ENCODE results near the gene CDK5RAP2.

The CDK5RAP2 gene

GRCh38 chr9:120433701-120434100, 146.3 kb downstream of the CDK5RAP2 start:
- no peak for DNase-seq

- DNase-seq = no peak
These were observed 147.4 kb downstream of the CDK5RAP2 start for GRCh38 chr9:120432600-120432999.

GRCh38 chr9:120431268-120431667, 148.7 kb downstream of the CDK5RAP2 start:
- DNase-seq = no peak

- DNase-seq = no peak
These were observed 155.7 kb downstream of the CDK5RAP2 start for GRCh38 chr9:120424248-120424647.

- no peak for DNase-seq
These were observed 156.2 kb downstream of the CDK5RAP2 start for GRCh38 chr9:120423812-120424211.

- no peak for DNase-seq
These were observed 158.0 kb downstream of the CDK5RAP2 start for GRCh38 chr9:120421977-120422376.

- DNase-seq = no peak
These were observed 161.7 kb downstream of the CDK5RAP2 start for GRCh38 chr9:120418315-120418714.

- DNase-seq = no peak
These were observed 163.1 kb downstream of the CDK5RAP2 start for GRCh38 chr9:120416781-120417427.

GRCh38 chr9:120413121-120414048, 166.6 kb downstream of the CDK5RAP2 start:
- DNase-seq = no peak

GRCh38 chr9:120412425-120412951, 167.5 kb downstream of the CDK5RAP2 start:
- no peak for DNase-seq

GRCh38 chr9:120411862-120412424, 168.0 kb downstream of the CDK5RAP2 start:
- no peak for DNase-seq

- DNase-seq = no peak
These were observed 169.0 kb downstream of the CDK5RAP2 start for GRCh38 chr9:120410925-120411501.

- DNase-seq = no peak
These were observed 171.2 kb downstream of the CDK5RAP2 start for GRCh38 chr9:120408680-120409258.

GRCh38 chr9:120405860-120406259, 174.1 kb downstream of the CDK5RAP2 start:
- no peak for DNase-seq

GRCh38 chr9:120405134-120405533, 174.8 kb downstream of the CDK5RAP2 start:
- no peak for DNase-seq

GRCh38 chr9:120403543-120403856, 176.5 kb downstream of the CDK5RAP2 start:
- no peak for DNase-seq

GRCh38 chr9:120402741-120403542, 177.0 kb downstream of the CDK5RAP2 start:
- no peak for DNase-seq

- no peak for DNase-seq
These were observed 180.0 kb downstream of the CDK5RAP2 start for GRCh38 chr9:120399940-120400339.

GRCh38 chr9:120398286-120398685, 181.7 kb downstream of the CDK5RAP2 start:
- DNase-seq = no peak

GRCh38 chr9:120397453-120397852, 182.5 kb downstream of the CDK5RAP2 start:
- DNase-seq = no peak

GRCh38 chr9:120396931-120397330, 183.0 kb downstream of the CDK5RAP2 start:
- DNase-seq = no peak

- no peak for DNase-seq
These were observed 183.5 kb downstream of the CDK5RAP2 start for GRCh38 chr9:120396418-120396817.
